ENCODE results near the gene NFATC4. TPM values are rescaled to one million over a fixed set of nuclear protein-coding genes. Genes with fewer than 3 reads are reported as not detected.

NFATC4 gene
- total RNA-seq, 1 experiment from 2014 or later, result 7.6 TPM

DNA sequence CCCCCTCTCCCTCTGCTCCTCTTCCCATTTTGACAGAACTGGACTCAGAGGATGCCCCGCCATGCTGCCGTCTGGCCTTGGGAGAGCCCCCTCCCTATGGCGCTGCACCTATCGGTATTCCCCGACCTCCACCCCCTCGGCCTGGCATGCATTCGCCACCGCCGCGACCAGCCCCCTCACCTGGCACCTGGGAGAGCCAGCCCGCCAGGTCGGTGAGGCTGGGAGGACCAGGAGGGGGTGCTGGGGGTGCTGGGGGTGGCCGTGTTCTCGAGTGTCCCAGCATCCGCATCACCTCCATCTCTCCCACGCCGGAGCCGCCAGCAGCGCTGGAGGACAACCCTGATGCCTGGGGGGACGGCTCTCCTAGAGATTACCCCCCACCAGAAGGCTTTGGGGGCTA is 1.5 kb downstream of the NFATC4 start:
- Histone ChIP-seq H3K27me3 (ENCODE audit: insufficient read depth, low read length) (no peaks in the 10 kb centered on the region), H3K27ac (ENCODE audit: low read depth, low read length) (no peak overlapping the region; the same call in 1 of the 2 replicates), H3K4me1 (ENCODE audit: control insufficient read depth in 1 of 2, insufficient read depth in 2 of 2, low read length in 2 of 2) (peaks cover 15 to 33% of the 10 kb centered on the region in 2 experiments), H3K4me3 (replicated peaks in 1 of 2; ENCODE audit: low read depth in 1 of 2, low read length in 2 of 2) (no peak overlapping the region), H3K79me2 (ENCODE audit: insufficient read depth, low read length) (no peaks in the 10 kb centered on the region), H3K36me3 (ENCODE audit: control insufficient read depth in 1 of 2, insufficient read depth in 2 of 2, low read length in 2 of 2) (no peaks in the 10 kb centered on the region), H2AFZ (ENCODE audit: low read depth, low read length, poor library complexity, severe bottlenecking) (no peak overlapping the region), H3K4me2 (ENCODE audit: low read length) (no peak overlapping the region), H3K9ac (ENCODE audit: low read length) (no peak overlapping the region), H3K9me3 (ENCODE audit: control insufficient read depth in 1 of 2, insufficient read depth in 1 of 2, low read depth in 1 of 2, low read length in 2 of 2) (no peaks in the 10 kb centered on the region), H3K9me2 (ENCODE audit: insufficient read depth) (no peaks in the 10 kb centered on the region), H4K20me1 (ENCODE audit: insufficient read depth) (no peaks in the 10 kb centered on the region)
- ChIA-PET RAD21 (ENCODE audit: low non-redundant PET in 1 of 2, low total read pairs in 2 of 2, uncharacterized antibody in 2 of 2, unreplicated experiment in 2 of 2) (no interaction called here), CTCF (interaction anchor here (2.4 kb wide), 1 partner anchor 62 kb away, joined by 11 read pairs; no protein-coding TSS in a partner anchor), POLR2A (interaction anchor here (2.4 kb wide), 1 partner anchor 61 kb away, joined by 7 read pairs; the partner anchor contains the start of genes CBLN3 and KHNYN)
- BruUV-seq (replicated peaks), result no TSS peak
- no peak for ATAC-seq
- DNase-seq (ENCODE audit: low read depth, low spot score), result no peak
- TF ChIP-seq, protein P1, sequence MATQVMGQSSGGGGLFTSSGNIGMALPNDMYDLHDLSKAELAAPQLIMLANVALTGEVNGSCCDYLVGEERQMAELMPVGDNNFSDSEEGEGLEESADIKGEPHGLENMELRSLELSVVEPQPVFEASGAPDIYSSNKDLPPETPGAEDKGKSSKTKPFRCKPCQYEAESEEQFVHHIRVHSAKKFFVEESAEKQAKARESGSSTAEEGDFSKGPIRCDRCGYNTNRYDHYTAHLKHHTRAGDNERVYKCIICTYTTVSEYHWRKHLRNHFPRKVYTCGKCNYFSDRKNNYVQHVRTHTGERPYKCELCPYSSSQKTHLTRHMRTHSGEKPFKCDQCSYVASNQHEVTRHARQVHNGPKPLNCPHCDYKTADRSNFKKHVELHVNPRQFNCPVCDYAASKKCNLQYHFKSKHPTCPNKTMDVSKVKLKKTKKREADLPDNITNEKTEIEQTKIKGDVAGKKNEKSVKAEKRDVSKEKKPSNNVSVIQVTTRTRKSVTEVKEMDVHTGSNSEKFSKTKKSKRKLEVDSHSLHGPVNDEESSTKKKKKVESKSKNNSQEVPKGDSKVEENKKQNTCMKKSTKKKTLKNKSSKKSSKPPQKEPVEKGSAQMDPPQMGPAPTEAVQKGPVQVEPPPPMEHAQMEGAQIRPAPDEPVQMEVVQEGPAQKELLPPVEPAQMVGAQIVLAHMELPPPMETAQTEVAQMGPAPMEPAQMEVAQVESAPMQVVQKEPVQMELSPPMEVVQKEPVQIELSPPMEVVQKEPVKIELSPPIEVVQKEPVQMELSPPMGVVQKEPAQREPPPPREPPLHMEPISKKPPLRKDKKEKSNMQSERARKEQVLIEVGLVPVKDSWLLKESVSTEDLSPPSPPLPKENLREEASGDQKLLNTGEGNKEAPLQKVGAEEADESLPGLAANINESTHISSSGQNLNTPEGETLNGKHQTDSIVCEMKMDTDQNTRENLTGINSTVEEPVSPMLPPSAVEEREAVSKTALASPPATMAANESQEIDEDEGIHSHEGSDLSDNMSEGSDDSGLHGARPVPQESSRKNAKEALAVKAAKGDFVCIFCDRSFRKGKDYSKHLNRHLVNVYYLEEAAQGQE (IDR thresholded peaks at IDR 0.05; ENCODE audit: low read depth), result no peak
- no peak for TF ChIP-seq CBX3 (IDR thresholded peaks at IDR 0.05; ENCODE audit: low read depth)
- TF ChIP-seq ZNF274 (IDR thresholded peaks at IDR 0.05; ENCODE audit: low read depth, low read length), result no peak
- no peak for TF ChIP-seq SIN3A (IDR thresholded peaks at IDR 0.05; ENCODE audit: low read depth)
- TF ChIP-seq, protein P2, sequence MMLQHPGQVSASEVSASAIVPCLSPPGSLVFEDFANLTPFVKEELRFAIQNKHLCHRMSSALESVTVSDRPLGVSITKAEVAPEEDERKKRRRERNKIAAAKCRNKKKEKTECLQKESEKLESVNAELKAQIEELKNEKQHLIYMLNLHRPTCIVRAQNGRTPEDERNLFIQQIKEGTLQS (IDR thresholded peaks at IDR 0.05), result no peak
- intact Hi-C loops (cut with micrococcal nuclease), result no loop called here
